Spleen (tissue), 7 donors: Measurements from ENCODE around the gene MPPED2.

Experiments used
- CTCF ChIP-seq, 11 experiments: fragments of 200-600 bp in 7 of 11; fragments of 450-650 bp in 4 of 11; sonication (generic) in 4 of 11; IDR thresholded peaks in 8 of 11; conservative IDR thresholded peaks in 3 of 11; 1 replicate in 7 of 11; 2 replicates in 4 of 11; pipeline versions ENCODE4 v1.4.0 to v1.8.0; 2016 to 2021; ENCODE audit warnings: antibody characterized with exemption in 11 of 11, inconsistent platforms in 4 of 11, mild to moderate bottlenecking in 1 of 11
- POLR2A ChIP-seq, 3 donors: fragments of 450-650 bp; IDR thresholded peaks; one replicate each; pipeline ENCODE4 v1.5.1; 2017; ENCODE audit warnings: antibody characterized with exemption in 3 of 3, mild to moderate bottlenecking in 1 of 3
- donor health status: DM: no; HTN: no; CAD: no; lungs with moderate emphysema.
- donor health status: DM: no; HTN: no; CAD: no.
- donor health status: DM: no; HTN: no; CAD: no.

DNA sequence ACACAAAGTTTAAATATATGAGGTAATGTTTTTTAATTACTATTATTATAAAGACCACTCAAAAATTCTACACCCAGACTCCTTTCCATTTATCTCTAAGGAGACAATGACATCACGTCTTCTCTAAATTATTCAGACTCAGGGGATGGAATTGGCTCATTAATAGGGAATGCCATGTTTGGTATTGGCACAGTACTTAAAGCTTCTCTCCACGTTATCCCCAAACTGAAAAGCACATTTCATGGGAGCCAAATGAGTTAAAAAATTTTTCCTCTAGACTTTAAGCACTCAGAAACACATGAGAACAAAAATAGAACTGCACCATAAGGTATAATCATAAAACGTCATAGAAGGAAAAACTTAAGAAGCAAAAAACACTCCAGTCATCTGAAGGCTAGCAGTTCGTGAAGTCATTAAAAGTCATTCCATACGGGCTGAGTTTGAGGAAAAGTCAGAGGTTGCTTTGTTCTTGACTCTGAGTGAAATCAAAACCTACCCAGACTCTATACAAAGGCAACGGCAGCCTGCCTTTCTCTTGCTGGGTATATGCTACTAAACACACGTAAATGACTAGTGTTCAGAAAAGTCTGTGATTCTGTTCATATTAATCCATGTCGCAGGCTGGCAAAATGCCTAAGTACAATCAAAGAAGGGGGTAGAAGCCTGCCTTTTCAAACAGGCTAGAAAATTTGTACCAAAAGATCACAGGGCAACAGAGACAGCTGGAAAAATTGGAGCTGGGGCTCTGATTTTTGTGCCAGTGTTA, 8.7 kb upstream of the MPPED2 start:
- TF ChIP-seq POLR2A (IDR thresholded peaks at IDR 0.05) (no peak), CTCF (IDR thresholded peaks at IDR 0.05 in 8 of 11, conservative IDR thresholded peaks at IDR 0.05 in 3 of 11) (no peak)
